GM18517 (cell line): ENCODE results near the gene FAM170B.

Source experiments
- ATAC-seq: cut with Tn5 transposase; IDR thresholded peaks from one replicate; pipeline ENCODE4 v1.9.1; 2021; ENCODE audit warnings: mild to moderate bottlenecking, moderate library complexity; ENCODE audit not compliant: unreplicated experiment

Gene FAM170B

DNA sequence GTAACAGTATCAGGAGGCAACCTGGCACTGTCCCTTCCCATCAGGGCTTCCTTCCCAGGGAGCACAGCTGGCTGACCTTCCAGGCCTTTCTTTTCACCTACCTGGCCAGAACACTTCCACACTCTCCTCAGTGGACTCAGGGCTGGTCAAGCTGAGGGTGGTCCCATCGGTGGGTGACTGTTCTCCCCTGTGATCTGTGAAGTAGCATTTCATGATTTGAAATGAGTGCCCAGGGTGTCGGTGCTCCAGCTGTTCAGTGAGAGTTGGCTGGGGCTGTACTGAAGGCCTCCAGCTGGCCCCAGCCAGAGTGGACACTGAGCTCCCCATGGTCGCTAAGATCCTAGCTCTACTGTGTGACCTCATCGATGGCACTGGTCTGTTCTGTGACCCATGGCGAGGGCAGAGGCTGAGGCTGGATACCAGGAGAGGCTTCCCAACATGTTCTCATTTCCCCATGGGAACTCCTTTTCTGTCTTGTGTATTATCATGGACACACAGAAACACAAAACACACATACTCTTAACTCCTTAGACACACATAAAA is at the start of gene FAM170B:
FAM170B (minus strand) TSS at position 316 of the 543 bp plus-strand sequence; CDS start at position 213, 103 bp downstream.
- no peak for ATAC-seq

DNA sequence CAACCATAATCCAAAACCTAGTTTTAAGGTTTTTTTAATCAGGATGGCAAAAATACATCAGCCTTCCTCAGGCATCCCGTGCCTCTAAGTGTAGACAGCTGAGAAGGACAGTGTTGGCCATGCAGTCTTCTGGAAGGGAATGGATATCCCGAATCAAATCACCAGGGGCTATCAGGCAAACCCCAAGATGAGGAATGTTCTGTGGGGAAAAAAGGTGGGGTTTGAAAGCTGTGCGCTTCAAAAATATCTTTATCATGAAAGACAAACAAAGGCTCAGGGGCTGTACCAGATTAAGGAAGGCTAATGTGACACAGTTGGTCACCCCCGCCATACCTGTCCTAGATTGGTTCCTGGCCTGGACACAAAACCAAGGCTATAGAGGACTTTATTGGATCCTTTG is 49.0 kb upstream of the FAM170B start:
- ATAC-seq = no peak

DNA sequence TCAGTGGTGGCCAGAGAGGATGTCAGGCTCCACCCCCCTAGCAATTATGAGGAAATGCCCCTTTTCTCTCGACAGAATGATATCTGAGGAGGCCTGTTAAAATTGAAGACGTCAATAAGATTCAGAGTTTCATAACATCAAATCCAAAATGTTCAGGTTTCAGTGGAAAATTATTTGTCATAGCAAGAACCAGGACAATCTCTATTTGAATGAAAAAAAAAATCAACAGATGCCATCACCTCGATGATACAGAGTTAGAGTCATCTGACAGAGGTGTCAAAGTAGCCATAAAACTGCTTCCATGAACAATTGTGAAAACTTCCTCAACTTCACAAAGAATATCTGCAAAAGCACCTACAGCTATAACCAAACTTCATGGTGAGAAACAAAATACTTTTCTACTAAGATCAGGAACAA is 46.6 kb upstream of the FAM170B start:
- no peak for ATAC-seq

DNA sequence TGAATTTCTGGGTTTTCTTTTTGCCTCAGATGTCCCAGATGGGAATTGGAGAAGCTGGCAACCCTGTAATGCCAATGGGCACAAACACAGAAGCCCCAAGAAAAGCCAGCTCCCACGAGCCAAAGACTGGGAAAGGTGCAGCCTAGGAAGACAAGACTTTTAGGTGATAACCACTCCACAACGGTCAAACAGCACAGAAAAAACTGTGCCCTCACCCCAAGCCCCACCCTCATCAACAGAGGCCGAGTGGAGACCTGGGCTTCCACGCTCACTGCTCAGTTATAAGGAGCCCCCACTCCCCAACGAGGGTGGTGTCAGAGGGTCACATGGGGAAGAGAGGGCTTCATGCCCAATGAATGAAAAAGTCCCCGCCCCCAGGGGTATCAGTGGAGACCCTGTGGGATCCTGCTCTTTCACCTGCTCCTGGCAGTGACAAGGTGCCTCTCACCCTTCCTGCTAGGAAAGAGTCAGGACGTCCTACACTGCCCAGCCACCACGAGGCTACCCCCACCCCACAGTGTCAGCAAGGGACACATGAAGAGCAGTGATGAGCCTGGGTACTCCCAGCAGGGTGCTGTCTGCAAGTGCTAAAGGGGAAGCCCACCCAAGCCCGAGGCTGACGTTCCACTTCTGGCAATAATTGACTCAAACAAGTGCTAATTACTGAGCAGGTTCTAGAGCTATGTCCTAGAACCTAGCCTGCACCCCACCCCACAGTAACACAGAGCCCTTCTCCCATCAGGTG is 46.0 kb upstream of the FAM170B start:
- no peak for ATAC-seq

DNA sequence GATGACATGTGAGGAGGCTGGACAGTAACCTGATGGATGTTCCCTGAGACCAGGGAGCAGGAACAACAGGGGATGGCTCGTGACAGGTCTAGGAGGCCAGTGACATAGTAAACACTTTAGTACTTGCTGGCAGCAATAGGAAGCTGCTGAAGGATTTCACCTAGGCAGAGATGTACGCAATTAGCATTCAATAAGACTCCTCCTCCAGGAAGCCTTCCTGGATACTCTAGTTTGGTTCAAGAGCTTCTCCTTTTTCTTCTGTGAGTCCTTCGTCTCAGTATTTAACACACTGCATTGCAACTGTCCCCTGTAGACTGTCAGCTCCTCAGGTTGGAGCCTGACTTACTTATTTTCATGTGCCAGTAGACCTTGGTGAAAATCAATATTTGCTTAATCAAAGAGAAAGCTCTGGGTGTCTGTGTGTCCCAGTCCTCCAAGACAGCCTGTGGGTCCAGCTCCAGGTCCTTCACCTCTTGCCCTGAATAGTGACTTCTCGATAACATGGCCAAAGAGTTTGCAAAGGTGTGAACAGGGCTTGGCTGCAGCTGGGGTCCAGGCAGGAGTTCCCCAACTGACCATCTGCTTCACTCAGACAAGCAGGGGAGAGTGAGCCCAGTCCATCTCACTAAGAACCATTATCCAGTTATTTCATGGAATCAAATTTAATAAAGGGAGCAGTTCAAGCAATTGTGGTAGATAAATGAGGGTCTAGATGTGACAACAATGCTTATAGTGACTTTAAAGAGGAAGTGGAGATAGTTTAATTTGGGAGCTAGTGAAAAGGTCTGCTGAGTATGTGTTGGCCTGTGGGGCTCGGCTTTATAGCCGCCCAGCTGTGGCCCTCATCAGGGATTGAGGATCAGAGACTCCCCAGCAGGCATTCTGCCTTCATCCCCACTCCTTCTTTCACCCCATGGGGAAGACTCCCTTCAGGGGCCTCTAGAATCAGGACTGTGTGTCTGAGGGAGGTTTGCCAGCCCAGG is 45.0 kb upstream of the FAM170B start:
- ATAC-seq = no peak

DNA sequence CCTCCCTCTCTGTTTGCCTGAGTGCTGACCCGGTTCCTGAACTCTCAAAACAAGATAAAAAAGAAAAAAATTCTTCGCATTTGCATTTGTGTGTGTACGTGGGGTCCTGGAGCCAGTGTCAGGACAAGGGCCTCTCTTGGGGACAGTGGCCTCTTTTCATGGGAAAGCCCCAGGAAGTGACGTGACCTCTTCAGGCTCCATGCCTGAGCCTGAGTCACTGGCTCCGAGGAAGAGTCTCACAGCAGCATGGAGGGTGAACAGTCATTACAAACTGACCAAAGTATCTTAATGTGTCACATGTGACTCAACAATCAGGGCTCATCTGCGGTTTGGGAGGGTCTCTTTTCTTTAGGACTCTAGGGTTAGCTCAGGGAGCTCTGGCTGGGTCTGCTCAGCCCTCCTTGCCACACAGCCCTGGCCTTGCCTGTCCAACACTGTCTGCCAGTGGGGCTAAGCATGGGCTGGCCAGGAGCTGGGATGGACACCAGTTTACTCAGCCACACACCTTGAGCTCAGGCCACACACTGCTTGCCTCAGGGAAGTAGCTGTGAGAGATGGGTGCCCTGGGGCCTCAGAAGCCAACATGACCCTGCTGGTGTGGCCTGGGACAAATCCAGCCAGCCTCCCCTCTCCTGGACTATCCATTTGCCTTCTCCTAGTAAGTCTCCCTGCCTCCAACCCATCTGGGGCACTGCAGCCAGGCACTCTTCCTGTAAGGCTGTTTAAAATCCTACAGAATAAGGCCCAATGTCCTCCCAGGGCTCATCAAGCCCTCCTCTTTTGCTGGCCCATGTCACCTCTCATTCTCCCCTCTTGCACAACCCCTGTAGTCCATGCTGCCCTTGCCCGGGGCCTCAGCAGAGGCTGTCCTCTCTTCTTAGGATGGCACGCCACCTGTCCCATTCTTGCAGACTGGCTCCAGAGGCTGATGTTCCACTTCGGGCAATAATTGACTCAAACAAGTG is 43.9 kb upstream of the FAM170B start:
- peak; percentile 80 for ATAC-seq

DNA sequence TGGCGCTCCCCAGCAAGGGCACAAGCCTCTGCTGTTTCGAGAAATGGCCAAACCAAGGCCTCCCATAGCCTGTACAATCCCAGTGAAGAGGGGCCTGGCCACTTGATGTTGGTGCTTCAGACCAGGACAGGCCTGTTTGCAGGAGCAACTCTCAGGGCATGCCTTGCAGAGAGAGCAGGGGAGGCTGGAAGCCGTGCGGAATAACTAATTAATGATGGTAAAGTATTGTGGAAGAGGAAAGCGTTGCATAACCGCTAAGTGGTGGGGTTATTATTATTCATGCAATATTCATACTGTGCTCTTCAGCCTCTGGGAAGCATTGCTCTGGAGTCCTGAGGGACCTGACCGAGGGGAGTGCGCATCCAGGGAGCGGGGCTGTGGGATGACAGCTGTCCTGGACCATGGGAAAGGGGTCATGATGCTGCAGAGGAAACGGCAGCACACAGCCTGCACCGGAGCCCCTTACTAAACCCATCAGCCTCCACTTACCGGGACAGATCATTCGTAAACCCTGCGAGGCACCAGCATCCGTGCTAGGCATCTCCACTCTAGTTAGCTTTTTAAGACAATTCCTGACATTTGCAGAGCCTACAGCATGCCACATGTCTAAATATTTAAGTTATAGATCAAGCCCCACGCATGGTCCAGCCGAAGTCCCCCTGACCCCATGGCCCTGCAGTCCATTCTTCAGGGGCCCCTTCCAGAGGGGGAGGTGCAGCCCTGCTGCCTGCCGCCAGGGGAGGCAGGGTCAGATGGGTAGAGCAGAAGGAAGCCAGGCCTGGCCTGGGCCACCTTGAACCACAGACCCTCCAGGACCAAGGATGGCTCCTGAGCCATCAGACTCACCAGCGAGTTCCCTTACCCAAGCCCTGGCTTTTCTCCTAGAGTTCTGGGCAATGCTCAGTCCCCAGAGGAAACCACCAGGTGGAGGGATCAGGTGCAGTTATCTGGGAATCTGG is 42.8 kb upstream of the FAM170B start:
- no peak for ATAC-seq

DNA sequence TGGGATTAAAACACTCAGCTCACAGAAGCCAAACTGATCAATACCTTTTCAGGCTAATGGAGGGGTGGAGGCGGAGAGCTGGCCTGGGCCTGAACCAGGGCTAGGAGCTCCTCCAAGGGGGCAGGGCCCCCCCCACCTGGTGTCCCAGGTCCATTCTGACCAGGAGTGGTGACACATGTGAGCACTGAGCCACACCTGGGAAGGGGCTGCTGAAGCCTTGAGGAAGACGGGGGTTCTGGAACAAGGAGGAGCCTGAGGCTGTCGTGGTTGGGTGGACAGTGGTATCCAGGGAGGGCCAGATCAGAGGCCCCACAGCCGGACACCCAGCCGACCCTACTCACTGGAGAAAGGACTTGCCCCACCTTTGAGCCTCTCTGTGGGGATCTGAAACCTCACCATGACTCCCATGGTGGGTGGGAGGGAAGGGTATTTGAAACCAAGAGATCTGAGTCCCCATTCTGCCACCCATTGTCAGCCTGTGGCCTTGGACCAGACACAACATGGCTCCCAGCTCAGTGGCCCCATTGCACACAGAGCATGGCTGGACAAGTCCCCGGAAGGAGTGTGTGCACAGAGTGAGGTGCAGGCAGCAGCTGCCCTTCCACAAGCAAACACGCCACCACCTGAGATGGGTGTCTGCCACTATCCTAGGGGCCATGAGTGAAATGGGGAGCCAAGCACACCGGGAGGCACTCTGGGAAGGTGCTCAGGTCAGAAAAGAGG is 41.9 kb upstream of the FAM170B start:
- no peak for ATAC-seq

DNA sequence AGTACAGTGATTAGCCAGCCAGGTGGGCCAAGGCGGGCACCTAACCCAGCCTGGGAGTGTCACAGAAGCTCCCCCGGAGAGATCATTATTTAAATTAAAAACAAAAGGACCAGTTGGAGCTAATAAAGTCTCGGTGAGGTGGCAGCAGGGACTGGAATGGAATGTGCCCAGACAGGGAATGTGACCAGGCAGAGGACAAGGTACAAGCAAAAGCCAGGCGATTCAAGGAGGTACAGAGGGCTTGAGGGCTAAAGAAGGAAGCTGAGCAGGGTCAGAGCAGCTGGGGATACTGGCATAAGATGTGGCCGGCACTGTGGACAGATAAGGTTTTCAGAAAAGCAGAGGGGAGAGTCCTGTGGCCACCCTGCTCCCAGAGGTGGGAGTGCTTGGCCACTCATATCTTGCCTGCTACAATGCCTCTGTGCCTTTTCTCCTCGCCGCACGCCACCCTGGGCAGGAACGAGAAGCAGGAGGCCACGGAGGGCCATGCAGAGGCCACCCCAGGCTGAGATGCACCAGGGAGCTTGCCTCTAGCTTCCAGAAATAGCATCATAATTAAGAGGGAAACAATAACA is 41.2 kb upstream of the FAM170B start:
- ATAC-seq = no peak

DNA sequence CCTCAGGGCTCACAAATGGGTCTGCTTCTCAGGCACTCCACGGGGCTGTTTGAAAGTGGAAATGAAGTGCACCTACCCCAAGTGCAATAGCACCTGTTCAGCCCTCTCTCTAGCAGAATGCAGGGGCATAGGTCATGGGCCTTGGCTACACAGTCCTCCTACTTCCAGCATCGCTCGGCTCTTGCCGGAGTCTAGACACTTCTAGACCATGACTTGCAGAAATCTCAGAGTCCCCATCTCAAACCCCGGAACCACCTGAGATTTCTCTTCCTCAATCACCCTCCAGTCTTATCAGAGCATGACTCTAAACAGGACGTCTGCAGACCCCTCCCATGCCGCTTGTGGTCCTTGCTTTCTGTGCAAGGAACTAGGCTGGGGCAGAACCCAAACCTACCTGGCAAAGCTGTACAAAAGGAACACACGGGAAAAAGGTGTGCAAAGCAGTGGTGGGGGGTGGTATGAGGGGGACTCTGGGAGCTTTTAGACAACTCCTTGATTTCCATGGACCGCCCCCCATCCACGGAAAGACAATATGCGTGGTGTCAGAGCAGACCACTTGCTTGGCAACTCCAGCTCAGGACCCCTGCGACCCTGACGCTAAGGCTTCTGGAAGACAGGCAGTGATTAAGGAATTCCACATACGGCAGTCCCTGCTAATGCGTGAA is 40.6 kb upstream of the FAM170B start:
- no peak for ATAC-seq

DNA sequence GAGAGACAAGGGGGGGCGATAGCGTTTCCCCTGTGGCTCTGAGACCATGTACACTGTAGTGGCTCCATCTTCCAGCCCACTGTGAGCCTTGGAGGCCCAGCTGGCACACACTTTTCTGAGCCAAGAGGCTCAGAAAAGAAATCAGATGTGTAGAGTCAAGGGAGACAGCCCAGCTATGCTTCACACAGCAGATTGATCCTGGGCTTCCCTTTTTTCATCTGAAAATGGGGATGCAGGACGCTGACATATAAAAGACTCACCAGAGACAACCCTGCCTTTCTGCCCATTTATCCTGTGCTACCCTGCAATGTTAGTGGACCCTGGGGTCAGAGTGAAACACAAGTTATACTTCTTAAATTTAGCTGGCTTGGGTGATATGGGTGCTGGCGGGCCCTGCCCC is 40.0 kb upstream of the FAM170B start:
- ATAC-seq = no peak

DNA sequence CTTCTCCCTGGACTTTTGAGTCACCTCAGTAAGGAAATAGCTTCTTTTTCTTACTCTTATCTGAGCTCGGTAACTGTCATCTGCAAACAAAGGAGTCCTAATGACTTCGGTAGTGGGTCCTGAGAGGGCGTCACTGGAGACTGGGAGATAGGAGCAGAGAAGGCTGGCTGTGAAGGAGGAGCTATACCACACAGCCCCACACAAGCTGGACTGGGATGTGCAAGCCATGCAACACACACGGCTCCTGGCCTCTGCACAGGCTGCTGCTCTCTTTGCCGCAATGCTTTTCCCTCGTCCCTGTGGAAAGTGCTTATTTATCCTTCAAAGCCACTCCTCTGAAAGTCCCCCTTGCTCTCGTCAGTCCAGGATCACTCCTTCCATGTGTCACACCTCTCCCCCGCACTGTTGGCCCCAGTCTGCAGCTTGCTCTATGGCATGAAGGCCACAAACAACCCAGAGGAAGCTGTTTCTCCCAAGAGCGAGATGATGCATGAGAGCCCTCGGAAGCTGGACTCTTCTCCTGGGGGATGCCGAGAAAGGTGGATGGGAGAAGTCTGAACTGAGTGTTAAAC is 39.5 kb upstream of the FAM170B start:
- ATAC-seq = no peak

DNA sequence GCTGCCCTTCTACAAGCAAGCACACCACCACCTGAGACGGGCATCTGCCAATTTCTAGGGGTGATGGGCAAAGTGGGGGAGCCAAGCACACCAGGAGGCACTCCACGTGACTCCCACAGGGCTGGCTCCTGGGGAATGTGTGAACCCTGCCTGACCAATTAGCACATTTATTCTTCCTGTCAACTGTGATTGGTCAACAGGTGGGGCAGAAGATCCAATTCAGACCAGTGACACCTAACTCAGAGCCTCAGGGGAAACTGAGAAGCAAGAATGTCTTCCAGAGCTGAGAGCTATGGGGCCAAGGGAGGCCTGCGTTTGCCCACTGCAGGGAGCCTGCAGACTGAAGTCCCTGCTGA is 38.9 kb upstream of the FAM170B start:
- ATAC-seq = no peak

DNA sequence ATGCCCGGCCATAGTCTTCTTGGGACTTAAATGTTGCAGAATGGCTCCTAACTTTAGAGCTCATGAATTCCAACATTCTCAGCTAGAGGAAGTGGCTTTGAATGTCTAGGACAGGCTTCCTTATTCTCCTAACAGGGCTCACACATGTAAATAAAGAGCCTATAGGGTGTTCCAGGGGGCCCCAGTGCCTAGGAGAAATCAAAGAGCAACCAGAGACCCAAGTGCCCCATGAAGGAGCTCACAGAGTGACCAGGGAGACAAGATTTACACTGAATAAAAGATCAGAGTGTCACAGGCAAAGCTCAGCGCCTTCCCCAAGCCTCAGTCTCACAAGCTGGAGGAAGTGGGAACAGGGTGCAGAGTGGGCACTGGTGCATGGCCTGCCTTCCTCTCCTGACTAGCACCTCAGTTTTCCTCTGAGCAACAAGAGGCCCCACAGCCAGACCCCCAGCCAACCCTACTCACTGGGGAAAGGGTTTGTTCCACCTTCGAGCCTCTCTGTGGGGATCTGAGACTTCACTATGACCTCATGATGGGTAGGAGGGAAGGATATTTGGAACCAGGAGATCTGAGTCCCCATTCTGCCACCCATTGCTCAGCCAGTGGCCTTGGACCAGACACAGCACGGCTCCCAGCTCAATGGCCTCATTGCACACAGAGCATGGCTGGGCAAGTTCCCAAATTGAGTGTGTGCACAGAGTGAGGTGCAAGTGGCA is 38.4 kb upstream of the FAM170B start:
- no peak for ATAC-seq

DNA sequence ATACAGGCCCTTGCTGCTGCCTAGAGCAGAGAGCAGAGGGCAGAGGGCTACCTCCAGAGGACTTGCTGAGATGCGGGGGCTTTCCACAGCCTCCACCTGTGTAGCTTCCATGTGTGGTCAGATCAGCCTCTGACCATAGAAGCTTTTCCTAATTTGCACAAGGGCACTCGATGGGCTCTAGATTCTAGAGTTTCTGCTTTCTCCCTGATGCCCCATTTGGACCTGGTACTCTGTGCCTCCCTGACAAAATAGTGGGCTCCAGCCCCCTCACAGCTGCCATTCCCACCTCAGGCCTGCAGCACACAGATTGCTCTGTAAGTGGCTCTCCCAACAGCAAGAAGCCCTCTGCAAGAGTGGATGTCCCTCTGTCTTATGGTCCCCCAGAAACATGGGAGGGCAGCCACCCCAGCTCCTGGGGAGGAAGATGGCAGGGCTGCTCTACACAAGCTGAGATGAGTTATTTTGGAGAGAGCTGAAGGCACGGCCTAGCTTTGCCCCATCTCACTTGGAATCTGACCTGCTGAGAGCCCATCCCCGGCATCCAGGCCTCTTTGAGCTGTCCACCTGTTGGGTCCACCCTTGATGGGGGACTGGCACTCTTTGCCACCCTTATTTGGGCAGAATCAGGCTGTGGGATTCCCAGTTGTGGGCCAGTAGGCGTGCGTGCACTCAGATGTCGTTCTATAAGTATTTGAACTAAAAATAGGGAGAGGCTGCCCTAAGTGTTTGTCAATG is 37.7 kb upstream of the FAM170B start:
- ATAC-seq = no peak

DNA sequence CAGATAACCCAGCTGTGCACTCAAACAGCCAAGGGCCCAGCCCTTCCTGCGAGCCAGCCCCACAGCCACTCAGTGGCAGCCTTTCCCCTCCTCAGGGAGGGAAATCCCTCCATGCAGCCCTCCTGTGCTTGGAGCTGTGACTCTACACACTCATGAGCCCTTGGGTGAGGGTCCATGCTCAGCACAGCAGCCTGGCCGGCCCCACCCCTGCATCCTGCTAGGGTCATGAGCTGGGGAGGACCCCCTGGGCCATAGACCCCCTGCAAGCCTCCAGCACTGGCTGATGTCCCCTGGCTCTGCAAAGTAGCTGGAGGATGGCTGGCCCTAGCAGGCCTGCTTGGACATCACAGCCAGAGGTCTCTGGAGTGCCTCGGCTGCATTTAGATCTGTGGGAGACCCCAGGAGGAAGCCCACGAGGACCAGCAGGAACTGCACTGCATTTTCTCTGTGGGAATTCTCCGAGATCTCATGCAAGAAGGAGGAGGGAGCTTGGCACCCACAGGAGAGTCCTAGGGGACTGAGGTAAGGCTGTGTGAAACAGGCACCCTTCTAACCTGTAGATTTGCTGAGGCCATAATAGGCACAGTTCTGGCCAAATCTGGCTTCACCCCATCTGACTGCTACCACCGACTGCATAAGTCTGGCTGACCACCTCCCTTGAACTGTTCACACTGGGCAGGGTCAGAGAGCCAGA is 37.0 kb upstream of the FAM170B start:
- no peak for ATAC-seq
